IMR-90 (cell line): Measurements from ENCODE around the gene CSNK1D.

Experiments used
- CTCF ChIP-seq: conservative IDR thresholded peaks from 2 replicates; pipeline ENCODE4 v1.5.1; 2012; ENCODE audit warnings: mild to moderate bottlenecking, low read depth, low read length, improper control_type of control experiment
- POLR2A ChIP-seq: IDR thresholded peaks from 2 replicates; pipeline ENCODE4 v1.6.1; 2012; ENCODE audit warnings: mild to moderate bottlenecking, low read depth, low read length

- TF ChIP-seq POLR2A: no peak
- TF ChIP-seq CTCF: no peak
Measured at GRCh38 chr17:82247856-82248671, 25.4 kb downstream of the CSNK1D start.
